Endothelial cell of umbilical vein (primary cell): ENCODE measurements around the gene FILIP1L. TPM values are rescaled to one million over a fixed set of nuclear protein-coding genes. Genes with fewer than 3 reads are reported as not detected.

ENCODE experiments used
- BruUV-seq: library from RNA; stranded (reverse); fragments of 400-500 nt; replicated peaks from 2 replicates; lab custom pipeline; 2021; lab: Mats Ljungman, UMichigan
- CTCF ChIA-PET: fragments of 300-600, 350-600 bp; sonication (Branson Sonifier 250); formaldehyde crosslinking; loops from one replicate; lab custom pipeline; 2021; ENCODE audit warnings: antibody characterized with exemption, inconsistent platforms; lab: Charles Lee
- POLR2A ChIA-PET: fragments of 300-600, 350-600 bp; sonication (Branson Sonifier 250); formaldehyde crosslinking; loops from one replicate; lab custom pipeline; 2021; ENCODE audit warnings: antibody characterized with exemption, inconsistent platforms; lab: Charles Lee
- DNase-seq: peaks from one replicate; pipeline ENCODE4 v3.0.0-alpha.2; 2011; ENCODE audit warnings: low read depth, low spot score
- FAIRE-seq: peaks from 2 replicates; lab custom pipeline; 2011; peaks lifted over from hg19 to GRCh38; lab: Jason Lieb, UNC
- H2AFZ ChIP-seq: 2 replicates; pipeline ENCODE4 v1.6.0; 2012; ENCODE audit warnings: low read depth, low read length, control low read depth, inconsistent platforms
- H3K27ac ChIP-seq: 2 replicates; pipeline ENCODE4 v1.5.1; 2011; ENCODE audit warnings: low read depth, mild to moderate bottlenecking, control low read depth, low read length, moderate library complexity; ENCODE audit not compliant: insufficient read depth
- H3K27me3 ChIP-seq, 2 experiments: 2 replicates each; pipeline versions ENCODE4 v1.6.0 to v1.6.1; 2011; ENCODE audit warnings: low read length in 2 of 2, mixed read lengths in 1 of 2; ENCODE audit not compliant: control insufficient read depth in 2 of 2, insufficient read depth in 2 of 2
- H3K36me3 ChIP-seq, 2 experiments: 2 replicates in 1 of 2; 3 replicates in 1 of 2; pipeline ENCODE4 v1.5.1; 2011; ENCODE audit warnings: low read length in 2 of 2, mild to moderate bottlenecking in 1 of 2, moderate library complexity in 1 of 2; ENCODE audit not compliant: control insufficient read depth in 2 of 2, insufficient read depth in 2 of 2; ENCODE audit errors: extremely low read depth in 1 of 2
- H3K4me1 ChIP-seq: 3 replicates; pipeline ENCODE4 v1.5.1; 2011; ENCODE audit warnings: mild to moderate bottlenecking, low read length; ENCODE audit not compliant: control insufficient read depth, insufficient read depth; ENCODE audit errors: extremely low read depth
- H3K4me2 ChIP-seq: 2 replicates; pipeline ENCODE4 v1.6.1; 2011; ENCODE audit warnings: low read length, control low read depth, mixed read lengths; ENCODE audit not compliant: insufficient read depth
- H3K4me3 ChIP-seq, 3 experiments: fragments of 200-600 bp in 1 of 3; sonication (generic), shearing (Covaris generic) in 1 of 3; replicated peaks in 1 of 3; 2 replicates each; pipeline ENCODE4 v1.5.1; 2011 to 2016; ENCODE audit warnings: control low read depth in 3 of 3, low read length in 3 of 3, mild to moderate bottlenecking in 2 of 3, inconsistent platforms in 1 of 3, low read depth in 1 of 3, moderate library complexity in 1 of 3; ENCODE audit not compliant: insufficient read depth in 1 of 3
- H3K79me2 ChIP-seq: 2 replicates; pipeline ENCODE4 v1.6.0; 2012; ENCODE audit warnings: low read length, inconsistent platforms; ENCODE audit not compliant: control insufficient read depth, insufficient read depth
- H3K9ac ChIP-seq: replicated peaks from 2 replicates; pipeline ENCODE3; 2011; ENCODE audit warnings: low read length, control low read depth; ENCODE audit not compliant: insufficient read depth; ENCODE audit errors: extremely low read depth
- H3K9me1 ChIP-seq: replicated peaks from 3 replicates; pipeline ENCODE4 v1.6.0; 2011; ENCODE audit warnings: mild to moderate bottlenecking, low read length; ENCODE audit not compliant: control insufficient read depth, insufficient read depth; ENCODE audit errors: extremely low read depth
- H3K9me3 ChIP-seq: replicated peaks from 2 replicates; pipeline ENCODE4 v1.5.1; 2012; ENCODE audit warnings: low read length, inconsistent platforms; ENCODE audit not compliant: control insufficient read depth, insufficient read depth
- H4K20me1 ChIP-seq: replicated peaks from 2 replicates; pipeline ENCODE3; 2011; ENCODE audit warnings: mild to moderate bottlenecking, low read length; ENCODE audit not compliant: control insufficient read depth, insufficient read depth; ENCODE audit errors: extremely low read depth
- CTCF ChIP-seq, 2 donors: IDR thresholded peaks; 1 replicate in 1 of 2; 2 replicates in 1 of 2; pipeline ENCODE4 v1.5.1; 2011; ENCODE audit warnings: low read length in 2 of 2, mild to moderate bottlenecking in 2 of 2, moderate library complexity in 2 of 2, control low read depth in 1 of 2, inconsistent platforms in 1 of 2, low read depth in 1 of 2; ENCODE audit not compliant: insufficient read depth in 1 of 2; ENCODE audit errors: extremely low read depth in 1 of 2
- EZH2 ChIP-seq: IDR thresholded peaks from 2 replicates; pipeline ENCODE4 v1.6.1; 2012; ENCODE audit warnings: borderline replicate concordance, low read depth, mild to moderate bottlenecking, moderate library complexity, low read length, inconsistent platforms; ENCODE audit not compliant: severe bottlenecking
- FOS ChIP-seq: IDR thresholded peaks from 2 replicates; pipeline ENCODE4 v1.6.1; 2011; ENCODE audit warnings: mild to moderate bottlenecking, low read length, moderate library complexity, borderline replicate concordance; ENCODE audit not compliant: insufficient read depth
- GATA2 ChIP-seq: IDR thresholded peaks from 2 replicates; pipeline ENCODE4 v1.7.0; 2011; ENCODE audit warnings: low read depth, mild to moderate bottlenecking, moderate library complexity, mixed read lengths, low read length; ENCODE audit not compliant: insufficient read length, insufficient read depth
- JUN ChIP-seq: IDR thresholded peaks from 2 replicates; pipeline ENCODE4 v1.6.1; 2011; ENCODE audit warnings: borderline replicate concordance, low read depth; ENCODE audit not compliant: insufficient read length, insufficient read depth
- MAX ChIP-seq: IDR thresholded peaks from 2 replicates; pipeline ENCODE4 v1.6.1; 2011; ENCODE audit not compliant: insufficient read depth, insufficient read length
- MYC ChIP-seq: IDR thresholded peaks from one replicate; pipeline ENCODE4 v1.6.1; 2011; ENCODE audit warnings: mild to moderate bottlenecking, low read depth, low read length
- POLR2A ChIP-seq: IDR thresholded peaks from 2 replicates; pipeline ENCODE4 v1.6.1; 2012; ENCODE audit warnings: low read depth, mild to moderate bottlenecking, control low read depth, low read length
- POLR2AphosphoS5 ChIP-seq: IDR thresholded peaks from 2 replicates; pipeline ENCODE4 v1.6.1; 2012; ENCODE audit warnings: low read depth, mild to moderate bottlenecking, control low read depth, low read length, moderate library complexity; ENCODE audit not compliant: insufficient read depth
- dilution Hi-C: fragments of 300-500 bp; cut with MboI; formaldehyde crosslinking; loops from one replicate; pipeline ENCODE4 v1.15.0; 2019; ENCODE audit warnings: low sequenced_read_pairs; ENCODE audit not compliant: extremely low pct_ligation_motif_present
- intact Hi-C: fragments of 100-400 bp; cut with micrococcal nuclease; formaldehyde crosslinking; loops from one replicate; pipeline ENCODE4 v1.10.0; 2022
- polyA plus RNA-seq, 4 experiments: library from polyadenylated mRNA; depleted of rRNA in 3 of 4; stranded (reverse) in 3 of 4; unstranded in 1 of 4; fragments of >200 nt; gene quantifications; 2 replicates each; pipeline versions ENCODE4 v1.2.1 to v1.2.3, GENCODE V29; 2011 to 2012; ENCODE audit warnings: missing spikeins in 1 of 4
- total RNA-seq: library from RNA; stranded (reverse); gene quantifications from 2 replicates; pipeline ENCODE4 v1.2.3, GENCODE V29; 2021

The FILIP1L gene
- total and polyA plus RNA-seq, 2 donors (not counting 3 experiments of a cell fraction or from before 2014, with no cell fraction given), result 26.0 to 29.9 TPM

- no peak overlapping the region for H3K9ac ChIP-seq
- peak overlapping the region; percentile 8 for H3K27ac ChIP-seq
- H3K9me1 ChIP-seq, result peaks cover 4% of the 10 kb centered on the region
- dilution Hi-C loops (no loop called here), intact Hi-C loops (no loop called here)
- H3K27me3 ChIP-seq, result no peaks in the 10 kb centered on the region
- no peak overlapping the region for H3K4me2 ChIP-seq
- H3K79me2 ChIP-seq, result peaks cover 52% of the 10 kb centered on the region
- H2AFZ ChIP-seq, result no peak overlapping the region
- ChIA-PET CTCF (interaction anchor here (0.7 kb wide), 2 partner anchors 20 to 22 kb away, joined by 3 read pairs; no protein-coding TSS in a partner anchor), POLR2A (no interaction called here)
- peaks cover 3% of the 10 kb centered on the region for H4K20me1 ChIP-seq
- DNase-seq, result no peak
- TF ChIP-seq CTCF (IDR thresholded peaks at IDR 0.05; ENCODE audit: extremely low read depth in 1 of 2, insufficient read depth in 1 of 2, low read depth in 1 of 2, low read length in 2 of 2) (no peak), POLR2AphosphoS5 (no peak), MAX (no peak), JUN (no peak), POLR2A (no peak), MYC (no peak), GATA2 (no peak), EZH2 (no peak), FOS (no peak)
- no peak overlapping the region for H3K4me3 ChIP-seq
- BruUV-seq, result no TSS peak
- peaks cover 0 to 3% of the 10 kb centered on the region in 2 experiments for H3K36me3 ChIP-seq
- no peak for FAIRE-seq
- no peaks in the 10 kb centered on the region for H3K9me3 ChIP-seq
- H3K4me1 ChIP-seq, result peaks cover 56% of the 10 kb centered on the region
These were observed 250.0 kb downstream of the FILIP1L start for GRCh38 chr3:99864289-99864688.
